Measurements from ENCODE around the gene DRC1.

Gene DRC1

GRCh38 chr2:26477911-26478253 lies 76.2 kb downstream of the DRC1 start, which contains the start of gene OTOF:
Gene OTOF (minus strand): TSS chr2:26478124.
- DNase-seq (ENCODE audit: low spot score): no peak

GRCh38 chr2:26478366-26478765 lies 76.6 kb downstream of the DRC1 start:
- DNase-seq (ENCODE audit: low spot score): no peak

GRCh38 chr2:26479131-26479788 lies 77.5 kb downstream of the DRC1 start:
- no peak for DNase-seq (ENCODE audit: low spot score)

GRCh38 chr2:26479789-26480565 lies 78.3 kb downstream of the DRC1 start:
- no peak for DNase-seq (ENCODE audit: low spot score)

GRCh38 chr2:26480566-26481423 lies 79.1 kb downstream of the DRC1 start:
- DNase-seq (ENCODE audit: low spot score): no peak

- no peak for DNase-seq (ENCODE audit: low spot score)
Measured at GRCh38 chr2:26481706-26482105, 80.0 kb downstream of the DRC1 start.

GRCh38 chr2:26482211-26483026 lies 80.7 kb downstream of the DRC1 start:
- DNase-seq (ENCODE audit: low spot score): no peak

GRCh38 chr2:26483027-26483326 lies 81.3 kb downstream of the DRC1 start:
- DNase-seq (ENCODE audit: low spot score): no peak

- no peak for DNase-seq (ENCODE audit: low spot score)
Measured at GRCh38 chr2:26483516-26483915, 81.8 kb downstream of the DRC1 start.

GRCh38 chr2:26483957-26484565 lies 82.3 kb downstream of the DRC1 start:
- DNase-seq (ENCODE audit: low spot score): no peak

GRCh38 chr2:26484579-26484978 lies 82.9 kb downstream of the DRC1 start:
- DNase-seq (ENCODE audit: low spot score): no peak

GRCh38 chr2:26485099-26485498 lies 83.4 kb downstream of the DRC1 start:
- DNase-seq (ENCODE audit: low spot score): no peak

GRCh38 chr2:26485725-26486418 lies 84.2 kb downstream of the DRC1 start:
- no peak for DNase-seq (ENCODE audit: low spot score)

- DNase-seq (ENCODE audit: low spot score): no peak
Measured at GRCh38 chr2:26486789-26487188, 85.1 kb downstream of the DRC1 start.

GRCh38 chr2:26487192-26487591 lies 85.5 kb downstream of the DRC1 start:
- DNase-seq (ENCODE audit: low spot score): no peak

- no peak for DNase-seq (ENCODE audit: low spot score)
Measured at GRCh38 chr2:26488463-26489212, 86.9 kb downstream of the DRC1 start.

GRCh38 chr2:26489213-26489850 lies 87.6 kb downstream of the DRC1 start:
- no peak for DNase-seq (ENCODE audit: low spot score)

- DNase-seq (ENCODE audit: low spot score): no peak
Measured at GRCh38 chr2:26491563-26492167, 89.9 kb downstream of the DRC1 start.

- no peak for DNase-seq (ENCODE audit: low spot score)
Measured at GRCh38 chr2:26492749-26493515, 91.2 kb downstream of the DRC1 start.

Data from NAMALWA (cell line).